Measurements from ENCODE around the gene NPY2R.

NPY2R gene

GRCh38 chr4:155249016-155249566, 40.7 kb downstream of the NPY2R start:
- no peak for DNase-seq

- DNase-seq, result no peak
Observed at GRCh38 chr4:155252327-155252726, 43.9 kb downstream of the NPY2R start.

GRCh38 chr4:155263480-155263879, 55.0 kb downstream of the NPY2R start:
- no peak for DNase-seq

GRCh38 chr4:155265113-155265512, 56.7 kb downstream of the NPY2R start:
- DNase-seq, result no peak

Measured in NCI-H187 treated with DMSO at 0.1 percent for 48 hours (cell line).